ENCODE data around the gene GPNMB. TPM values are rescaled to one million over a fixed set of nuclear protein-coding genes. Genes with fewer than 3 reads are reported as not detected.
"Not testable (repeated sequence)": the region's sequence is repeated elsewhere in the genome, so short reads cannot be mapped to it uniquely, and the experiment has no call there.

GPNMB gene
- total RNA-seq, 1 experiment from 2014 or later: 206 TPM

DNA sequence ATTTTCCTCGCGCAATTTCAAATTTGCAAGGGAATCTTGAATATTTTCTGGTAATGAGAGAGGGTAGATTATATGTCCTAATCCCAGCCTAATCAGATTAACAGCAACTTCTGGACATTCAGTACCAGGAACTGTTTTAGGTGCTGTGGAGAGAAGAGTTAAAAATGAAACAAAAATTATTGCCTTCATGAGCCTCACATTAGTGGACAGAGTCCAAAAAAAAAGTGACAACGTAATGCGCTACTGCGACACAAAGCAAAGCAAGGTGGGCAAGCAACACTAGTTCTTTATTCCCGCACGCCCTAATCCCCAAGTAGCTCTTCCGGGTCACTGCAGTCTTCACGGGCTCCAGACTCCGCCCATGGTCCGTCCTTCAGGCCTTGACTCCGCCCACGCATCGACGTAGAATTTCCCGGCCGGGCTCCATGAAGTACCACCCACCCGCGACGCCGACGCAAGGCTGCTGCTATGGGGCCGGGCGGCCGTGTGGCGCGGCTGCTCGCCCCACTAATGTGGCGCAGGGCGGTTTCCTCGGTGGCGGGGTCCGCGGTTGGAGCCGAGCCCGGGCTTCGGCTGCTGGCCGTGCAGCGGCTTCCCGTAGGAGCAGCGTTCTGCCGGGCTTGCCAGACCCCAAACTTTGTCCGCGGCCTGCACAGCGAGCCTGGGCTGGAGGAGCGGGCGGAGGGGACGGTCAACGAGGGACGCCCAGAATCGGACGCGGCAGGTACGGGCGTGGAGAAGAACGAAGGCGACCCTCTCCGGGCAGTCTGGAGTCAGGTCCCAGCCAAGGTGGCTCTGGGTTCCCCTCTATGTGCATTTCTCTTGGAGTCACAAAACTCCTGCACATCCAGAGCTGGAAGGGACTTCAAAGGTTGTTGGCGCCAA is 52.6 kb downstream of the GPNMB start, which contains the start of gene MALSU1:
Gene MALSU1 (plus strand): TSS at position 455 of the 885 bp plus-strand sequence. CDS start 14 bp downstream, at position 469.
- peak; percentile 99 for DNase-seq (ENCODE audit: low read depth)

GRCh38 chr7:23299770-23300300 is 53.3 kb downstream of the GPNMB start:
- DNase-seq (ENCODE audit: low read depth): peak; percentile 29

- no peak for DNase-seq (ENCODE audit: low read depth)
Measured at GRCh38 chr7:23306936-23307521, 60.5 kb downstream of the GPNMB start.

DNA sequence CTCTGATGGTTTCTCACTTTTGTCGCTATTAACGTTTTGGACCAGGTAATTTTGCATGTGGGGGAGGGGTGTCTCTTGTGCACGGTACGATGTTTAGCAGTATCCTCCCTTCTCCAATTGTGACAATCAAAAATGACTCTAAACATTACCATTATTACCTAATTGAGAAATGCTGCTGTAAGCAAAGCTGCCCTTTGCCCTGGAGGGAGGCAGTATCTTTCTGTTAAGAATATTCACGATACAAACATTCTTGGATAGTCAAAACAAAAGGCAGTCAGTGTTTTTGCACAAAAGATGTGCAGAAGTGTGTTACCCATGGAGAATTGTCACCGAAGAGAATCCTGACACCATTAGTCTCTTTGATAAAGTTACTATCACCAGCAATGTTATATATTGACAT is 62.2 kb downstream of the GPNMB start:
- no peak for DNase-seq (ENCODE audit: low read depth)

DNA sequence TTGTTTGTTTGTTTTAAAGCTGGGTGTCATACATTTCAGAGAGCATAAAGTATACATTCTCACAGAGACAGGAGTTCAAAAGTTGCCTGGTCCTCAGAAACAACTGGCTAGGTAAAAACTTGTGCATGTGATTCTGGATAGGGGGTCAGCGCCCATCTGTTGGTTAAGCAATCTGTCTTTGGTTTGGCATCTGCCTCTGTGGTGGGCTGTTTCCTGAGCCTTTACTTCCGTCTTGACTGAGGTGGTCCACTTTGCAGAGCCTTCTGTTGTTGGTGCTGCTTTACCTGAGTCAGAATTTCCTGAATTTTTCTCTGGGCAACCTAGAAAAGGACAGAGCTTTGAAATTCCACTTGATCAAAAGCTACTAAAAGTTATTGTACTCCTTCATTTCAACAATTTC is 65.6 kb downstream of the GPNMB start:
- not testable (repeated sequence) for DNase-seq (ENCODE audit: low read depth)

GRCh38 chr7:23315366-23315765 is 68.8 kb downstream of the GPNMB start:
- DNase-seq (ENCODE audit: low read depth): peak; percentile 67

Other genes starting within 250 kb of the GPNMB start
- gene HYCC1, start 232.6 kb upstream of the GPNMB start, total RNA-seq (2014; rRNA removed): 209 and 221 TPM in 2 replicates
- 68.8 and 88.9 TPM in 2 replicates for gene KLHL7, start 141.0 kb upstream of the GPNMB start, total RNA-seq (2014; rRNA removed)
- 41.6 and 50.7 TPM in 2 replicates for gene NUP42, start 64.7 kb upstream of the GPNMB start, total RNA-seq (2014; rRNA removed)
- 72.8 and 76.8 TPM in 2 replicates for gene MALSU1, start 52.6 kb downstream of the GPNMB start, total RNA-seq (2014; rRNA removed)
- 60.3 and 63.3 TPM in 2 replicates for gene IGF2BP3, start 223.7 kb downstream of the GPNMB start, total RNA-seq (2014; rRNA removed)